Measurements from ENCODE around the gene TTC8. TPM values are rescaled to one million over a fixed set of nuclear protein-coding genes. Genes with fewer than 3 reads are reported as not detected.

The TTC8 gene
- total RNA-seq, 1 donor from 2014 or later, result 10.8 TPM

Other genes with a start within 250 kb of the TTC8 start
- 0.40 and 0.87 TPM in 2 replicates for gene EML5, start 31.7 kb upstream of the TTC8 start, total RNA-seq